PC-3 (cell line): ENCODE data around the gene SDK1. TPM values are rescaled to one million over a fixed set of nuclear protein-coding genes. Genes with fewer than 3 reads are reported as not detected.

Source experiments
- ATAC-seq: fragments of 200-7000 bp; cut with Tn5 transposase; 2 replicates; pipeline ENCODE4 v1.9.1; 2020; ENCODE audit warnings: mild to moderate bottlenecking, moderate library complexity
- BruUV-seq: library from RNA; stranded (reverse); fragments of 400-500 nt; replicated peaks from 2 replicates; lab custom pipeline; 2021; lab: Mats Ljungman, UMichigan
- CTCF ChIA-PET: fragments of 300-600 bp; sonication (Branson Sonifier 250); formaldehyde crosslinking; loops from one replicate; lab custom pipeline; 2022; ENCODE audit warnings: antibody characterized with exemption; lab: Charles Lee
- POLR2A ChIA-PET: fragments of 300-600 bp; sonication (Branson Sonifier 250); formaldehyde crosslinking; loops from one replicate; lab custom pipeline; 2022; ENCODE audit warnings: antibody characterized with exemption; ENCODE audit not compliant: unreplicated experiment; lab: Charles Lee
- DNase-seq: peaks from one replicate; pipeline ENCODE4 v3.0.0-alpha.2; 2015
- H2AFZ ChIP-seq: fragments of 300-600 bp; sonication (generic); 2 replicates; pipeline ENCODE4 v1.6.0; 2016; ENCODE audit warnings: antibody characterized with exemption, low read length
- H3F3A ChIP-seq: fragments of 300-600 bp; sonication (generic); one replicate; pipeline ENCODE4 v1.6.0; 2017; ENCODE audit warnings: antibody characterized with exemption, low read length, control low read depth, mild to moderate bottlenecking; ENCODE audit not compliant: unreplicated experiment
- H3K27ac ChIP-seq: fragments of 300-600 bp; sonication (generic); 2 replicates; pipeline ENCODE4 v1.5.1; 2016; ENCODE audit warnings: mild to moderate bottlenecking, low read length
- H3K27me3 ChIP-seq: fragments of 300-600 bp; sonication (generic); 2 replicates; pipeline ENCODE4 v1.6.1; 2016; ENCODE audit warnings: low read length, mixed read lengths
- H3K36me3 ChIP-seq: fragments of 300-600 bp; sonication (generic); 2 replicates; pipeline ENCODE4 v1.6.1; 2016; ENCODE audit warnings: low read depth, mixed run types, low read length, mixed read lengths
- H3K4me1 ChIP-seq: fragments of 300-600 bp; sonication (generic); 2 replicates; pipeline ENCODE4 v1.5.1; 2016; ENCODE audit warnings: low read length; ENCODE audit not compliant: insufficient read depth
- H3K4me2 ChIP-seq: fragments of 300-600 bp; sonication (generic); 2 replicates; pipeline ENCODE4 v1.6.0; 2016; ENCODE audit warnings: low read length
- H3K4me3 ChIP-seq: fragments of 300-600 bp; sonication (generic); 2 replicates; pipeline ENCODE4 v1.5.1; 2016; ENCODE audit warnings: mild to moderate bottlenecking, low read length, mixed read lengths
- H3K79me2 ChIP-seq: fragments of 300-600 bp; sonication (generic); 2 replicates; pipeline ENCODE4 v1.6.1; 2017; ENCODE audit warnings: low read length, mixed read lengths
- H3K9ac ChIP-seq: fragments of 300-600 bp; sonication (generic); 2 replicates; pipeline ENCODE4 v1.6.0; 2016; ENCODE audit warnings: mild to moderate bottlenecking, low read length
- H3K9me2 ChIP-seq: fragments of 300-600 bp; sonication (generic); replicated peaks from 2 replicates; pipeline ENCODE4 v1.6.1; 2016; ENCODE audit warnings: mixed run types, low read length, mixed read lengths
- H3K9me3 ChIP-seq: fragments of 300-600 bp; sonication (generic); 2 replicates; pipeline ENCODE4 v1.6.1; 2016; ENCODE audit warnings: low read length, mixed read lengths
- H4K20me1 ChIP-seq: fragments of 300-600 bp; sonication (generic); 2 replicates; pipeline ENCODE4 v1.6.1; 2016; ENCODE audit warnings: low read length, mixed read lengths
- CTCF ChIP-seq: fragments of 300-600 bp; sonication (generic); conservative IDR thresholded peaks from 2 replicates; pipeline ENCODE4 v1.5.1; 2017; ENCODE audit warnings: antibody characterized with exemption, low read depth, mild to moderate bottlenecking, low read length
- EZH2 ChIP-seq: fragments of 300-600 bp; sonication (generic); IDR thresholded peaks from one replicate; pipeline ENCODE4 v1.6.1; 2017; ENCODE audit warnings: antibody characterized with exemption, mild to moderate bottlenecking, low read length; ENCODE audit not compliant: unreplicated experiment
- EZH2phosphoT487 ChIP-seq: fragments of 300-600 bp; sonication (generic); IDR thresholded peaks from 2 replicates; pipeline ENCODE4 v1.6.1; 2018; ENCODE audit warnings: mild to moderate bottlenecking, antibody characterized with exemption, low read length, borderline replicate concordance
- intact Hi-C: fragments of 100-400 bp; cut with micrococcal nuclease; formaldehyde crosslinking; loops from 2 replicates; pipeline ENCODE4 v1.9.0; 2023
- total RNA-seq: library from RNA; depleted of rRNA; stranded (reverse); fragments of >200 nt; gene quantifications from 2 replicates; pipeline ENCODE4 v1.2.3, GENCODE V29; 2014

The SDK1 gene
- total RNA-seq, 1 experiment from 2014 or later, result 2.8 TPM

- H3K27ac ChIP-seq, result peak overlapping the region; percentile 53
- no peaks in the 10 kb centered on the region for H4K20me1 ChIP-seq
- H3K9me3 ChIP-seq, result no peaks in the 10 kb centered on the region
- H3K4me1 ChIP-seq, result peaks cover 12% of the 10 kb centered on the region; the same call in 1 of the 2 replicates
- ChIA-PET POLR2A (no interaction called here), CTCF (no interaction called here)
- DNase-seq (no peak), ATAC-seq (no peak)
- H3K36me3 ChIP-seq, result no peaks in the 10 kb centered on the region
- H3K27me3 ChIP-seq, result no peaks in the 10 kb centered on the region
- H3F3A ChIP-seq, result no peaks in the 10 kb centered on the region
- no peaks in the 10 kb centered on the region for H3K79me2 ChIP-seq
- peak overlapping the region; percentile 18 for H3K4me2 ChIP-seq
- H3K4me3 ChIP-seq, result no peak overlapping the region
- H3K9me2 ChIP-seq, result no peaks in the 10 kb centered on the region
- H3K9ac ChIP-seq, result no peak overlapping the region
- BruUV-seq, result no TSS peak
- H2AFZ ChIP-seq, result peak overlapping the region; percentile 27; the same call in 1 of the 2 replicates
- intact Hi-C loops, result no loop called here
- no peak for TF ChIP-seq EZH2phosphoT487
- TF ChIP-seq EZH2, result no peak
- no peak for TF ChIP-seq CTCF
Measured at GRCh38 chr7:4267341-4268039, 966.4 kb downstream of the SDK1 start.

- Histone ChIP-seq H2AFZ (peak overlapping the region; percentile 45; the same call in 1 of the 2 replicates), H3K9me3 (no peaks in the 10 kb centered on the region), H3K27me3 (no peaks in the 10 kb centered on the region), H3F3A (no peaks in the 10 kb centered on the region), H3K9me2 (no peaks in the 10 kb centered on the region), H3K9ac (no peak overlapping the region), H3K4me2 (peak overlapping the region; percentile 18), H3K36me3 (no peaks in the 10 kb centered on the region), H4K20me1 (no peaks in the 10 kb centered on the region), H3K79me2 (no peaks in the 10 kb centered on the region), H3K4me1 (peaks cover 12% of the 10 kb centered on the region; the same call in 1 of the 2 replicates), H3K27ac (peak overlapping the region; percentile 53), H3K4me3 (no peak overlapping the region)
- intact Hi-C loops, result no loop called here
- DNase-seq, result peak; percentile 77
- BruUV-seq, result no TSS peak
- CTCF ChIA-PET, result no interaction called here
- POLR2A ChIA-PET, result no interaction called here
- peak; percentile 74 for ATAC-seq
- no peak for TF ChIP-seq EZH2phosphoT487
- no peak for TF ChIP-seq CTCF
- no peak for TF ChIP-seq EZH2
Measured at GRCh38 chr7:4268040-4268965, 967.3 kb downstream of the SDK1 start.
